H1 (cell line): Measurements from ENCODE around the gene ADCY3.

Experiments
- MAFK ChIP-seq: IDR thresholded peaks from 2 replicates; pipeline ENCODE4 v1.6.1; 2012; ENCODE audit warnings: low read depth, mild to moderate bottlenecking, improper control_type of control experiment, low read length
- NRF1 ChIP-seq: IDR thresholded peaks from 2 replicates; pipeline ENCODE4 v1.6.1; 2011; ENCODE audit warnings: mild to moderate bottlenecking, low read depth, low read length, improper control_type of control experiment
- TEAD4 ChIP-seq: IDR thresholded peaks from 2 replicates; pipeline ENCODE4 v1.6.1; 2012; ENCODE audit warnings: low read depth, low read length, inconsistent platforms, mixed read lengths

GRCh38 chr2:24958411-24958935, 38.4 kb upstream of the ADCY3 start:
- no peak for TF ChIP-seq NRF1
- no peak for TF ChIP-seq TEAD4
- TF ChIP-seq MAFK: no peak
